Mesenteric fat pad (tissue), 1 donor: ENCODE results near the gene TBC1D5. TPM values are rescaled to one million over a fixed set of nuclear protein-coding genes. Genes with fewer than 3 reads are reported as not detected.
"Not testable (repeated sequence)": the region's sequence is repeated elsewhere in the genome, so short reads cannot be mapped to it uniquely, and the experiment has no call there.

Experiments used
- DNase-seq: peaks from one replicate; pipeline ENCODE4 v3.0.0-alpha.2; 2020; ENCODE audit warnings: low spot score
- total RNA-seq: library from RNA; stranded (reverse); fragmentation: NEBNext Ultra II Directional; extraction: Animal tissue kit (Norgen Biotek cat#: 25700); gene quantifications from one replicate; pipeline ENCODE4 v1.2.1, GENCODE V29; 2021
- donor health status: DM: yes; HTN: yes; CAD: no.

Gene TBC1D5
- total RNA-seq, 1 donor from 2014 or later = 50.1 TPM

- DNase-seq = not testable (repeated sequence)
Observed at GRCh38 chr3:17648630-17649355, 93.6 kb downstream of the TBC1D5 start.

- no peak for DNase-seq
Observed at GRCh38 chr3:17645074-17645698, 97.2 kb downstream of the TBC1D5 start.

GRCh38 chr3:17643691-17644090 is 98.7 kb downstream of the TBC1D5 start:
- no peak for DNase-seq

- DNase-seq = no peak
Observed at GRCh38 chr3:17642474-17642873, 100.0 kb downstream of the TBC1D5 start.

GRCh38 chr3:17640466-17640865 is 102.0 kb downstream of the TBC1D5 start:
- DNase-seq = no peak

- no peak for DNase-seq
Observed at GRCh38 chr3:17639765-17640164, 102.7 kb downstream of the TBC1D5 start.

GRCh38 chr3:17639257-17639656 is 103.2 kb downstream of the TBC1D5 start:
- DNase-seq = no peak

GRCh38 chr3:17638356-17638755 is 104.1 kb downstream of the TBC1D5 start:
- no peak for DNase-seq

- not testable (repeated sequence) for DNase-seq
Observed at GRCh38 chr3:17635675-17636074, 106.8 kb downstream of the TBC1D5 start.

- no peak for DNase-seq
Observed at GRCh38 chr3:17634964-17635363, 107.5 kb downstream of the TBC1D5 start.

GRCh38 chr3:17634201-17634600 is 108.2 kb downstream of the TBC1D5 start:
- no peak for DNase-seq

- no peak for DNase-seq
Observed at GRCh38 chr3:17632401-17633100, 109.9 kb downstream of the TBC1D5 start.

GRCh38 chr3:17631609-17632008 is 110.8 kb downstream of the TBC1D5 start:
- DNase-seq = no peak

- DNase-seq = no peak
Observed at GRCh38 chr3:17629400-17629799, 113.0 kb downstream of the TBC1D5 start.

GRCh38 chr3:17626395-17626794 is 116.0 kb downstream of the TBC1D5 start:
- no peak for DNase-seq

- DNase-seq = no peak
Observed at GRCh38 chr3:17625133-17625532, 117.3 kb downstream of the TBC1D5 start.

GRCh38 chr3:17623464-17623863 is 119.0 kb downstream of the TBC1D5 start:
- DNase-seq = no peak

GRCh38 chr3:17619968-17620367 is 122.5 kb downstream of the TBC1D5 start:
- DNase-seq = no peak

GRCh38 chr3:17613017-17613416 is 129.4 kb downstream of the TBC1D5 start:
- DNase-seq = not testable (repeated sequence)

- no peak for DNase-seq
Observed at GRCh38 chr3:17607905-17608304, 134.5 kb downstream of the TBC1D5 start.

- DNase-seq = no peak
Observed at GRCh38 chr3:17605934-17606333, 136.5 kb downstream of the TBC1D5 start.

- DNase-seq = no peak
Observed at GRCh38 chr3:17605032-17605431, 137.4 kb downstream of the TBC1D5 start.
